Fibroblast of skin of right quadriceps (primary cell): Measurements from ENCODE around the gene TRIM65.

ENCODE experiments used
- DNase-seq: peaks from one replicate; pipeline ENCODE4 v3.0.0-alpha.2; 2013

The TRIM65 gene

GRCh38 chr17:75849724-75850123, 47.0 kb downstream of the TRIM65 start:
- DNase-seq, result no peak

GRCh38 chr17:75849279-75849646, 47.5 kb downstream of the TRIM65 start:
- DNase-seq, result no peak

DNA sequence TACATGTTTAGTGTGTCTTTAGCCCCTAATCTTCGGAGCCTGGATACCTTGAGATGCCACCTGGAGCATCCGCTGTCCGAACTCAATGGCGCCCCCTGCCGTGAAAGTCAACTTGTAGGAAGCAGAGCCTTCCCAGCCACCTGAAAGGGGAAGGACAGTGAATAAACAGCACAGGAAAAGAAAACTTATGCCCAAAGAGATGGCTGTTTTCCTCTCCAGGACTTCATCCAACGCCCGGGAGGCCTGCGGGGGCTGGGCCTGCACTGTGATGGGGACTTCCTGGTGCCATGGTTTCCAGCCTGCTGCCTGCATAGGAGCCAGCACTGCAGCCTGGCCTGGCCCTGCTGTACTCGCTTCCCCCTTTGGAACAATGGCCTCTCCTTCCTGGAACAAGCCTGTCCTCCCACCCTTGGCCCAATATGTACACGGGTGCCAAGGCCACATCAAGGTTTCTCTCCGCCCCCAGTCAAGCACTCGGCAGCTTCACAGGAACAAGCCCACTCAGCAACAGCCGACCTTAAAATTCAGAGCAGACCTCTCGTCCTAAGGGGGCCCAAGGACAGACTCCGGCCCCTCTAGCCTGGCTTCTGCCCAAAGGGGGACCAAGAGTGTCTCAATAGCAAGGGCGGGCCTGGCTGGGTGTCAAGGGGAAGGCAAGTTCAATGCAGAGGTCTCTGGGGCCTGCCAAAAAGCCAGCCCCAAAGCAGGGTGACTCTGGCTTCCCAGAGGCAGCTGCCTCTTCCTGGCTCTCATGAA, 48.0 kb downstream of the TRIM65 start:
- DNase-seq, result no peak

- DNase-seq, result no peak
Observed at GRCh38 chr17:75847614-75848522, 48.9 kb downstream of the TRIM65 start.

DNA sequence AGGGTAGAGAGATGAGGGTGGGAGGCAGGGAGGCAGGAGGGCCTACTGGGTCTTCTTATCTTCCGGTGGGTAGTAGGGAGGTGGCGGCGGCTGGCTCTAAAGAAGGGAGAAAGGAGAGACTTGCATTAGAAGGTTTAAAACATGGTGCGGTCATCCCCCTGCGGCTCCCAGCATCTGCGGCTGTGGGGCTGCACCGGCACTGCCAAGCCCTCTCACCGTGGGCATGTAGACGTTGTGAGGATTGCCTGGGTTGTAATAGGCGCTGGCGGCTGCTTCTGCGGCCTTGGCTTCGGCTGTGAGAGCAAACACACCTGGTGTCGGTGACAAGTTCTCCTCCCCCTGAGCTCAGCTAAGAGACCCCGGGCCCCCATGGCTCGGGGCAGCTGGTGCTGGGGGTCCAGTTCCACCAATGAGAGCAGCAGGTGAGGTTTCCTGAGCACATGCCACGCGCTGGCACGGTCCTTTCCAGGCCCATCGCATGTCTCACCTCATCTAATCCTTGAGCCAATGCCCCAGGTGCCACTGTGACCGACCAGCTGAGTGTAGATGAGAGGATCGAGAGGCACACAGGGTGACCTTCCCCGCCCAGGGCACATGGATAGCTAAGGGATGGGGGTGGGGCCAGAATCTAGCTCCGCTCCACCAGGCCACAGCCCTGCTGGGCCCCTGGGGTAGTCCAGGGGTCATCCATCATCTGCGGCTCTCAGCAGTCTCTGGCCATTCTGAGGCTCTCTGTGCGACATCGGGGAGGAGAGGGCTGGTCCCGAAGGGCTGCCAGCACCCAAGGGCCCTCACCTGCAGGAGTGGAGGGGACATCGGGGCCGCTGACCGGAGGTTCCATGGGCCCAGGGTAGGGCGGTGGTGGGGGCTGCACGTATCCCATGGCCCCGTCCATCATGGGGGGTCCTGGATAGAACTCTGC, 49.8 kb downstream of the TRIM65 start:
- DNase-seq, result no peak

DNA sequence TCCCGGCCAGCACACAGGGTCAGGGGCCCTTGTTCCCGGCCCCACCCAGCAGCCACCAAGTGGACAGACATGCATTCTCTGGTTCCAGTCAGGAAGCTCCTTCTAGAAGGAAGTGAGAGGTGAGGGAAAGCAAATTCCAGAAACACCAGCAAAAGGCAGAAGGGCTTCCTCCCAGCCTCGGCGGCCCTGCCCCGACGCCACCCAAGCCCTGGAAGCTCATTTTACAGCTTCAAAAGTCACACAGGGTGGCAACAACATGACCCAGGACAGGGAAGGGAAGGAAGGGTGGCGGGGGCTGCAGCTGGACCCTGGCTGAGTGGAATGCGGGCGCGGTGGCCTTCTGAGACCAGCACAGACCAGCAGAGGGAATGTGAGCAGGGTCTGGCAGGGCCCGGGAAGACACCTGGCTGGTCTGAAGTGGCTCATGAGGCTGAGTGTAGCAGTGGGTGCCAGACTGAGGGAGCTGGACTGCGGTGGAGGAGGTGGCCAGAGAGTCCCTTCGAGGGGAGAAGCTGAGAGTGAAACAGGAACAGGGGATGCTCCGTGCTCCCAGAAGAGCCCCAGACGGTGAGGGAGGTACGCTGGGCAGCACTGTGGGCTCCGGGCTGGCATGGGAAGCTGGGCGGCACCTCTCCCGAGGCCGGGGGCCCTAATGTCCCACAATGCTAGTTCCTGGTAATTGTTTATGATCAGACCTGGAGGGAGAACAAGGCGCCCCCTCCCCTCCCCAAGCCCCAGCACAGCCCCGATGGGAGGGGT, 50.6 kb downstream of the TRIM65 start:
- DNase-seq, result no peak

DNA sequence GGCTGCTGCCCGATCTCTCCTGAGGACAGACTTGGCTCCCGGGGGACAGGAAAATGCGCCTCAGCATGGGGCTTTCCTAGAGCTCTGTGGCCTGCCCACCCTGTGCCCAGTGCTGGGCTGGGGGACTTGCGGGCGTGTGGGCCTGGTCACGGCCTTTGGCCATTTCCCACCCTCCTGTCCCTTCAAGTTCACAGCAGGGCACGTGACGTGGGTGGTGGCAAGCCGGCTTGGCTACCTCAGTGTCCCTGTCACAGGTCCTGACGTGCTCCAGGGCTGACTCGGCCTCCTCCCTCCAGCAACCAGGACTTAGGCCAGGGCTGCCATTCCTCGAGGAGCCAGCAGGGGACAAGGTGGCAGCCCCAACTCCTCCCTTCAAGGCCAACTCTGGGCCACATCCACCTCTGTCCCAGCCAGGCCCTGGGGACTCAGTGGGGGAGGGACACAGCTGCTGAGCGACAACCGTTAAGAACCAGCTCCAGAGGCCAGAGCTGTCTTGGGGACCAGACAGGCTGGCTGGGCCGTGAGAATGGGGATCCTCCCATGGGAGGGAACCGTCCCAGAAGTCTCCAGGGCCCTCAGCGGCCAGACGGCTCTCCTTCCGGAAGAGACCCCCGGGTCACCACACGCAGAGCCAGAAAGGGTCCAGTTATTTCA, 51.6 kb downstream of the TRIM65 start:
- peak; percentile 46 for DNase-seq

GRCh38 chr17:75844530-75845057, 52.2 kb downstream of the TRIM65 start:
- no peak for DNase-seq

GRCh38 chr17:75843577-75844529, 52.9 kb downstream of the TRIM65 start, which contains the start of gene UNC13D:
TSS of gene UNC13D (minus strand) at chr17:75844404. CDS start at chr17:75844337, 67 bp downstream.
- no peak for DNase-seq

DNA sequence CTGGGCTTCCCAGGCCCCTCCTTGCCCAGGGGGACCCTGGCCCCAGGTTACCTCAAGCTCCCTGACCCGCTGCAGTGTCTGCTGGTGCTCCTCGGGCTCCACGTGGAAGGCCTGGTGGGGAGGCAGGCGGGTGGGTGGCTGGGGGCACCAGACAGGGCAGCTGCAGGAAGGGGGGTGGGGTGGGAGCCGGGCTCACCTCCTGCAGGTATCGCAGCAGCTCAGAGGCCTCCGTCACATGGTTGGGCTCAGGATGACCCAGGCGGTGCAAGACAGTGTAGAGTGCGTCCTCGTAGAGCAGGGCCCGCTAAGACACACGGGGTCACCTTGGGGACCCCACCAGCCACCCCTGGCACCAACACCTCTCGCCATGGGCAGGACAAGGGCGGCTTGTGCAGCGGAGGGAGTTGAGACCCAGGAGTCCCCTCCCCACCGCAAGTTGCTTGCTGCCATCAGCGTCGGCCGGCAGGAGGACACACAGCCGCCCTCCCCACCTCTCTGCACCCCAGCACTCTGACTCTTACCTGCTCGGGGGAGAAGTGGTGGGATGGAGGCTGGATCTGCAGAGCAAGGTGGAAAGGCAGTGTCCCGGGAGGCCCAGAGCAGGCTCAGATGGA, 53.7 kb downstream of the TRIM65 start:
- no peak for DNase-seq

GRCh38 chr17:75842411-75842810, 54.3 kb downstream of the TRIM65 start:
- DNase-seq, result no peak

GRCh38 chr17:75840799-75841164, 56.0 kb downstream of the TRIM65 start:
- DNase-seq, result no peak

DNA sequence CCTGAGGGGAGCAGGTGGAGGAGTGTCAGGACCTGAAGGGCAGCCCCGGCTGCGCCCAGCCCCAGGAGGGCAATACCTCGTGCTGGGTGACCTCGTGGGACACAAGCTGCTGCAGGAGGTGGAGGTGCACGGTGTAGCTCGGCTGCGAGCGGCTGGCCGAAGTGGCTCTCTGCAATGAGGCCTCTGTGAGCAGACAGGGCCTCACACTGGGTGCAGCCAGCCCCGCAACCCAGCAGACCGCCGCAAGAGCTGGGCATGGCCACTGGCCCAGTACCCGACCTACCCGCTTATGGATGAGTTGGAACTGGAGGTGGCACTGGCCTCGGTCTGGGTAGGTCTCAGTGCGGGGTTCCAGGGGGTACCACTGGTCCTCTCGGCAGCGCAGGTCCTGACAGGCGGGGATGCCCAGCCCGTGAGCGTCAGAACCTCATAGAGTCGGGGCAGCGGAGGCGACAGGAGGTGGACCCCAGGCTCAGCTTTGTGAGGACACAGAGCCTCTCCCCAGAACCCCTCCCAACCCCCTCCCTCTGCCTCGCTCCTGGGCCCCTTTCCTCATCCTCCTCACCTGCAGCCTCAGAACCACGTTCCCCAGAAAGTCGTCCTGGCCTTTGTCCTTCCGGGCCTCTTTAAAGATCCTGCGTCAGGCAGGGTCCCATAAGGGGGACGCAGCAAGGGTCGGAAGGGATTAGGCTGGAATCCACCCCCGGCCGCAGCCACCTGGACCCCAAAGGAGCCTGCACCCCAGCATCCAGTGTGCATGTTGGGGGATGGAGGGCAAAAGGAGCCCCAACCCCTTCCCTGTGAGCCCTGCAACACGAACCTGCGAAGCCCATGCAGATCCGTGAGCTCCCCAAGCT, 56.6 kb downstream of the TRIM65 start:
- no peak for DNase-seq
